Tibial nerve (tissue), 4 donors: ENCODE measurements around the gene PDLIM5.
A peak's percentile ranks its signal among the peaks of the same experiment; 100 is the strongest.

Experiments
- EP300 ChIP-seq, 2 donors: sonication (generic); formaldehyde crosslinking; IDR thresholded peaks; one replicate each; pipeline ENCODE4 v1.6.1; 2017; ENCODE audit warnings: antibody characterized with exemption in 2 of 2, mild to moderate bottlenecking in 1 of 2
- POLR2A ChIP-seq, 2 donors: fragments of 450-650 bp; IDR thresholded peaks; one replicate each; pipeline ENCODE4 v1.6.1; 2017; ENCODE audit warnings: antibody characterized with exemption in 2 of 2, mild to moderate bottlenecking in 2 of 2, moderate library complexity in 2 of 2
- TF ChIP-seq, protein P1 (sequence below), 5 experiments: fragments of 200-600 bp in 3 of 5; fragments of 450-650 bp in 2 of 5; sonication (generic) in 3 of 5; IDR thresholded peaks; one replicate each; pipeline ENCODE4 v1.5.1; 2016 to 2019; ENCODE audit warnings: antibody characterized with exemption in 5 of 5, mild to moderate bottlenecking in 3 of 5, moderate library complexity in 2 of 5

DNA sequence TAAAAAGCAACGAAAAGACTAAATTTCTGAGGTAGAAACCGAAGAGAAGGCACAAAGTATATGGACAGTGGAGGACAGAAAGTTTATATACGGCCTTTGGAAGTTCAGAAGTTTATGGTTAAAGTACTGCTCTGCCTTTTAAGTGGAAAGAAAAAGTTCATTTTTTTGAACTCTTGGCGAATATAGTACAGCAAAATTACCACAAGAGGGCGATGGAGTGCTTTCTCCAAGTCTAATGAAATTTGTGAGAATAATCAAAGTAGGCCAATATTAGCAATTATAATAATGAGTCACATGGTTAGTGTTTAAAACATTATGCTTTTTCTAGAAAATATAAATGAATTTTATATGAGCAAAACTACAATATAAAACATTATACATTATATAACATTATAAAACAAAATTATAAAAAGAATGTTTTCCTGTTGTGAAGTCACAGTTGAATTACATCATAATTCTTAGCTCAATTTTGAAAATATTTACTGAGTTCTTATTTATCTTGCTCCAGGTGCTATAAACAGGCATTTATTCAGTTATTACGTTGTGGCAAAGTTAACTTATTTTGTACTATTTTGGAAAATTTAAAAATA lies 169.8 kb downstream of the PDLIM5 start:
- TF ChIP-seq, protein P1, sequence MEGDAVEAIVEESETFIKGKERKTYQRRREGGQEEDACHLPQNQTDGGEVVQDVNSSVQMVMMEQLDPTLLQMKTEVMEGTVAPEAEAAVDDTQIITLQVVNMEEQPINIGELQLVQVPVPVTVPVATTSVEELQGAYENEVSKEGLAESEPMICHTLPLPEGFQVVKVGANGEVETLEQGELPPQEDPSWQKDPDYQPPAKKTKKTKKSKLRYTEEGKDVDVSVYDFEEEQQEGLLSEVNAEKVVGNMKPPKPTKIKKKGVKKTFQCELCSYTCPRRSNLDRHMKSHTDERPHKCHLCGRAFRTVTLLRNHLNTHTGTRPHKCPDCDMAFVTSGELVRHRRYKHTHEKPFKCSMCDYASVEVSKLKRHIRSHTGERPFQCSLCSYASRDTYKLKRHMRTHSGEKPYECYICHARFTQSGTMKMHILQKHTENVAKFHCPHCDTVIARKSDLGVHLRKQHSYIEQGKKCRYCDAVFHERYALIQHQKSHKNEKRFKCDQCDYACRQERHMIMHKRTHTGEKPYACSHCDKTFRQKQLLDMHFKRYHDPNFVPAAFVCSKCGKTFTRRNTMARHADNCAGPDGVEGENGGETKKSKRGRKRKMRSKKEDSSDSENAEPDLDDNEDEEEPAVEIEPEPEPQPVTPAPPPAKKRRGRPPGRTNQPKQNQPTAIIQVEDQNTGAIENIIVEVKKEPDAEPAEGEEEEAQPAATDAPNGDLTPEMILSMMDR (IDR thresholded peaks at IDR 0.05) = peak; percentile 67 to 85 (median 77)
- TF ChIP-seq POLR2A (IDR thresholded peaks at IDR 0.05) (no peak), EP300 (IDR thresholded peaks at IDR 0.05) (no peak)
